Neural crest cell (in vitro differentiated cells): ENCODE measurements around the gene PIN1. TPM values are rescaled to one million over a fixed set of nuclear protein-coding genes. Genes with fewer than 3 reads are reported as not detected.
"Not testable (repeated sequence)": the region's sequence is repeated elsewhere in the genome, so short reads cannot be mapped to it uniquely, and the experiment has no call there.

Experiments used
- DNase-seq: peaks from one replicate; pipeline ENCODE4 v3.0.0; 2021; ENCODE audit warnings: low read depth, mixed read lengths, low spot score
- H3K27ac Mint-ChIP-seq: one replicate; pipeline ENCODE4 v1.8.0; 2021; ENCODE audit warnings: mild to moderate bottlenecking, mixed read lengths; ENCODE audit not compliant: unreplicated experiment
- H3K27me3 Mint-ChIP-seq: 2 replicates; pipeline ENCODE4 v1.8.0; 2021; ENCODE audit warnings: low read depth, mild to moderate bottlenecking, mixed read lengths
- H3K36me3 Mint-ChIP-seq: 2 replicates; pipeline ENCODE4 v1.8.0; 2021; ENCODE audit warnings: low read depth, mild to moderate bottlenecking, mixed read lengths
- H3K4me1 Mint-ChIP-seq: 2 replicates; pipeline ENCODE4 v1.8.0; 2021; ENCODE audit warnings: mixed read lengths
- H3K4me3 Mint-ChIP-seq: one replicate; pipeline ENCODE4 v1.8.0; 2021; ENCODE audit warnings: mild to moderate bottlenecking, mixed read lengths
- H3K9me3 Mint-ChIP-seq: 2 replicates; pipeline ENCODE4 v1.8.0; 2021; ENCODE audit warnings: mixed read lengths
- total RNA-seq: library from RNA; stranded (reverse); gene quantifications from 2 replicates; pipeline ENCODE4 v1.2.1, GENCODE V29; 2021
- TF ChIP-seq, protein P1 (sequence below): fragments of 200-600 bp; sonication (generic); conservative IDR thresholded peaks from 2 replicates; pipeline ENCODE4 v1.5.0; 2021; ENCODE audit warnings: antibody characterized with exemption, mild to moderate bottlenecking

PIN1 gene
- total RNA-seq, 1 donor from 2014 or later, result 117 TPM

DNA sequence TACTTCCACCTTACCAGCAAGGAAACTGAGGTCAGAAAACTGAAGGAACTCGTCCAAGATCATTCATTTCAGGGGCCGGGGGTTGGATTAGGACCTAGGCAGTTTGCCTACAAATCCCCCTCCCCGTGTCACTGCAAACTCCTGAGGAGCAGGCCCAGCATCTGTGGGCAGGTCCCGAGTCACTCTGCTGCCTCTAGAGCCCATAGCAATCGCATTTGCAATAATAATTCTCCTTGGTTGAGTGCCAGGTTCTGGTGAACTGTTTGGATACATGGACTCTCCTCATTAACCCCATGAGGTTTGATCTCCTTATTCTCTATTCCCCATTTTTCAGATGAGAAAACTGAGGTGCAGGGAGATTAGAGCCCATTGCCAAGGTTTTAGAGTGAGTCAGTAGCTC, 903 bp downstream of the PIN1 start:
- no peak for DNase-seq
- Mint-ChIP-seq H3K27ac (peak overlapping the region; percentile 69), H3K4me1 (peaks cover 23% of the 10 kb centered on the region), H3K4me3 (peak overlapping the region; percentile 95), H3K9me3 (no peaks in the 10 kb centered on the region), H3K27me3 (peaks cover 3% of the 10 kb centered on the region), H3K36me3 (peaks cover 3% of the 10 kb centered on the region)
- TF ChIP-seq, protein P1, sequence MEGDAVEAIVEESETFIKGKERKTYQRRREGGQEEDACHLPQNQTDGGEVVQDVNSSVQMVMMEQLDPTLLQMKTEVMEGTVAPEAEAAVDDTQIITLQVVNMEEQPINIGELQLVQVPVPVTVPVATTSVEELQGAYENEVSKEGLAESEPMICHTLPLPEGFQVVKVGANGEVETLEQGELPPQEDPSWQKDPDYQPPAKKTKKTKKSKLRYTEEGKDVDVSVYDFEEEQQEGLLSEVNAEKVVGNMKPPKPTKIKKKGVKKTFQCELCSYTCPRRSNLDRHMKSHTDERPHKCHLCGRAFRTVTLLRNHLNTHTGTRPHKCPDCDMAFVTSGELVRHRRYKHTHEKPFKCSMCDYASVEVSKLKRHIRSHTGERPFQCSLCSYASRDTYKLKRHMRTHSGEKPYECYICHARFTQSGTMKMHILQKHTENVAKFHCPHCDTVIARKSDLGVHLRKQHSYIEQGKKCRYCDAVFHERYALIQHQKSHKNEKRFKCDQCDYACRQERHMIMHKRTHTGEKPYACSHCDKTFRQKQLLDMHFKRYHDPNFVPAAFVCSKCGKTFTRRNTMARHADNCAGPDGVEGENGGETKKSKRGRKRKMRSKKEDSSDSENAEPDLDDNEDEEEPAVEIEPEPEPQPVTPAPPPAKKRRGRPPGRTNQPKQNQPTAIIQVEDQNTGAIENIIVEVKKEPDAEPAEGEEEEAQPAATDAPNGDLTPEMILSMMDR, result no peak

DNA sequence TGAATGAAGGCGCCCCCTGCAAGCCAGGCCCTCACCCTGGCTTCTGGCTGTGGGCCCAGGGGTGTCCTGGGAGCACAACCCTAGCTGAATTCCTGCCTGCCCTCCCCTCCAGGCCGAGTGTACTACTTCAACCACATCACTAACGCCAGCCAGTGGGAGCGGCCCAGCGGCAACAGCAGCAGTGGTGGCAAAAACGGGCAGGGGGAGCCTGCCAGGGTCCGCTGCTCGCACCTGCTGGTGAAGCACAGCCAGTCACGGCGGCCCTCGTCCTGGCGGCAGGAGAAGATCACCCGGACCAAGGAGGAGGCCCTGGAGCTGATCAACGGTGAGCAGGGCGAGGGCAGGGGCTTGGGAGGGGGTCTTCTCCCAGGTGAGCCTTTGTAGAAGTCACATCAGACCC, 3.2 kb downstream of the PIN1 start:
- H3K36me3 Mint-ChIP-seq, result peaks cover 13% of the 10 kb centered on the region
- no peak for DNase-seq
- peaks cover 3% of the 10 kb centered on the region for H3K27me3 Mint-ChIP-seq
- H3K27ac Mint-ChIP-seq, result no peak overlapping the region
- TF ChIP-seq, protein P1, result no peak
- no peaks in the 10 kb centered on the region for H3K9me3 Mint-ChIP-seq
- H3K4me3 Mint-ChIP-seq, result peak overlapping the region; percentile 73
- H3K4me1 Mint-ChIP-seq, result peaks cover 23% of the 10 kb centered on the region

DNA sequence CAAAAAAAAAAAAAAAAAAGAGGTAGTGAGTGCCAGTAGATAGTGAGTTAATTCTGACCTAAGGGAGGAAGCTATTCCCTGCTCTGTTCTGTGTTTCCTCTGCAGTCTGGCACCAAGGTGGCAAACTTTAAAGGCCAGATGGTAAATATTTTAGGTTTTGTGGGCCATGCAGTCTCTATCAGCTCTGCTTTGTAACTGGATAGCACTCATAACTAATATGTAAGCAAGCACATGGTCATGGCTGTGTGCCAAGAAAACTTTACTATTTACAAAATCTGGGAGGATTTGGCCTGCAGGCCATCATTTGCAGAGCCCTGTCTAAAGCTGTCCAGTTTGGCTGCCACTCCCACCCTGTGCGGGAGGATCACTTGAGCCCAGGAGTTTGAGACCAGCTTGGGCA, 4.3 kb downstream of the PIN1 start:
- Mint-ChIP-seq H3K4me3 (peak overlapping the region; percentile 72), H3K27me3 (peaks cover 3% of the 10 kb centered on the region), H3K9me3 (no peaks in the 10 kb centered on the region), H3K27ac (no peak overlapping the region), H3K36me3 (peaks cover 15% of the 10 kb centered on the region), H3K4me1 (peaks cover 19% of the 10 kb centered on the region)
- TF ChIP-seq, protein P1, result no peak
- DNase-seq, result no peak

DNA sequence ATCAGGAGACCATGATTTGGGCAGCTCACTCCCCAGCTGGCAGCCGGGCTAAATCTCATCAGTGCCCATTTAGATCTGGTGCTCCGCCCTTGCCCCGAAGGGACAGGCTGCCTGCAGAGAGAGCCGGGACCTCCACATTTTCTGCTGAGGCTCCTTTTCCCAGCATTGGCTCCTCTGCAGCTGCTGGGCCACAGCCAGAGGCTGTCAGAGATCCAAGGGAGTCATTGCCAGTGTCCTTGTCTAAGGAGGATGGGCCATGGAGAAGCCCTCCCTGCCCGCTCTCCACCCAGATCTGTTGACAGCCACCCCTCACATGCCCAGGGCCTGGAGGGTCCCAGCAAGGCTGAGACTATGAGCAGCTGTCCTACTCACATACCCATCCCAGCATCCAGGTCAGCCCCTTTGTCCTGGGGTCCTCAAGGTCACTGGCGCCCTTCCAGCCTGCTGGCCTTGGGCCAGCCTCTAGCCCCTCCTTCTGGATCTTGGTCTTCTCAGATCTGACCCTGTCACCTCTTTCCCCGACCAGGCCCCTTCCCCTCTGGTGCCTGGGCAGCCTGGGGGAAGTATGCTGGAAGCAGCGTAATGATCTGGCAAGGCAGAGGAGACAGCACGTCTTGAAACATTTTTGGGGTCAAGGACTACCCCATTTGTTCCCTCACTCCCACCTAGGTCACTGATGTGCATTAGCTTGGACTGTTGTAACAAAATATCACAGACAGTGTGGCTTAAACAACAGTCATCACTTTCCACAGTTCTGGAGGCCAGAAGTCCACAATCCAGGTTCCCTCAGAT, 7.9 kb downstream of the PIN1 start:
- H3K36me3 Mint-ChIP-seq, result peaks cover 15% of the 10 kb centered on the region
- H3K27ac Mint-ChIP-seq, result no peak overlapping the region
- no peak overlapping the region for H3K4me3 Mint-ChIP-seq

DNA sequence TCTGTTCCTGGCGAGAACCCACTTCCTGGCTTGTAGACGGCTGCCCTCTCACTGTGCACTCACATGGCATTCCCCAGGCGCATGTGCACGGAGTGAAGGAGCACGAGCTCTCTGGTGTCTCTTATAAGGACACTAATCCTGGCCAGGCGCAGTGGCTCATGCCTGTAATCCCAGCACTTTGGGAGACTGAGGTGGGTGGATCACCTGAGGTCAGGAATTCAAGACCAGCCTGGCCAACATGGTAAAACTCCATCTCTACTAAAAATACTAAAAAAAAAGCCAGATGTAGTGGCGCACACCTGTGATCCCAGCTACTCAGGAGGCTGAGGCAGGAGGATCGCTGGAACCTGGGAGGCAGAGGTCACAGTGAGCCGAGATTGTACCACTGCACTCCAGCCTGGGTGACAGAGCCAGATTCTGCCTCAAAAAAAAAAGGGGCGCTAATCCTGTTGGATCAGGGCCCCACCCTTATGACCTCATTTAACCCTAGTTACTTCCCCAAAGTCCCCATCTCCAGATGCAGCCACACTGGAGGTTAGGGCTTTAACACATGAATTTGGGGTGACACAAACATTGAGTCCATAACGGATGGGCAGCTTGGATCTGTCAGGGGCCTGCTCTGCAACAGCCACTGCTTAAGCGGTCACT, 8.6 kb downstream of the PIN1 start:
- peaks cover 14% of the 10 kb centered on the region for H3K36me3 Mint-ChIP-seq
- not testable (repeated sequence) for DNase-seq

More for the DNA sequence above, 7.9 kb downstream of the PIN1 start:
- no peaks in the 10 kb centered on the region for H3K4me1 Mint-ChIP-seq
- H3K27me3 Mint-ChIP-seq, result no peaks in the 10 kb centered on the region
- H3K9me3 Mint-ChIP-seq, result no peaks in the 10 kb centered on the region
- TF ChIP-seq, protein P1, result no peak
- no peak for DNase-seq

More for the DNA sequence above, 8.6 kb downstream of the PIN1 start:
- H3K27me3 Mint-ChIP-seq, H3K9me3 Mint-ChIP-seq, H3K27ac Mint-ChIP-seq, H3K4me3 Mint-ChIP-seq, H3K4me1 Mint-ChIP-seq: not testable (repeated sequence)
